Esophagus squamous epithelium (tissue), 4 donors: ENCODE results near the gene SIN3A.
"Not testable (repeated sequence)": the region's sequence is repeated elsewhere in the genome, so short reads cannot be mapped to it uniquely, and the experiment has no call there.

Experiments
- POLR2A ChIP-seq, 4 donors: fragments of 450-650 bp; IDR thresholded peaks; one replicate each; pipeline ENCODE4 v1.6.1; 2017; ENCODE audit warnings: antibody characterized with exemption in 4 of 4, mild to moderate bottlenecking in 4 of 4, moderate library complexity in 3 of 4
- TF ChIP-seq, protein P1 (sequence below), 6 experiments: fragments of 450-650 bp in 4 of 6; fragments of 200-600 bp in 2 of 6; sonication (generic) in 2 of 6; IDR thresholded peaks; one replicate each; pipeline ENCODE4 v1.5.1; 2016 to 2019; ENCODE audit warnings: antibody characterized with exemption in 6 of 6, mild to moderate bottlenecking in 4 of 6, moderate library complexity in 4 of 6

- TF ChIP-seq, protein P1, sequence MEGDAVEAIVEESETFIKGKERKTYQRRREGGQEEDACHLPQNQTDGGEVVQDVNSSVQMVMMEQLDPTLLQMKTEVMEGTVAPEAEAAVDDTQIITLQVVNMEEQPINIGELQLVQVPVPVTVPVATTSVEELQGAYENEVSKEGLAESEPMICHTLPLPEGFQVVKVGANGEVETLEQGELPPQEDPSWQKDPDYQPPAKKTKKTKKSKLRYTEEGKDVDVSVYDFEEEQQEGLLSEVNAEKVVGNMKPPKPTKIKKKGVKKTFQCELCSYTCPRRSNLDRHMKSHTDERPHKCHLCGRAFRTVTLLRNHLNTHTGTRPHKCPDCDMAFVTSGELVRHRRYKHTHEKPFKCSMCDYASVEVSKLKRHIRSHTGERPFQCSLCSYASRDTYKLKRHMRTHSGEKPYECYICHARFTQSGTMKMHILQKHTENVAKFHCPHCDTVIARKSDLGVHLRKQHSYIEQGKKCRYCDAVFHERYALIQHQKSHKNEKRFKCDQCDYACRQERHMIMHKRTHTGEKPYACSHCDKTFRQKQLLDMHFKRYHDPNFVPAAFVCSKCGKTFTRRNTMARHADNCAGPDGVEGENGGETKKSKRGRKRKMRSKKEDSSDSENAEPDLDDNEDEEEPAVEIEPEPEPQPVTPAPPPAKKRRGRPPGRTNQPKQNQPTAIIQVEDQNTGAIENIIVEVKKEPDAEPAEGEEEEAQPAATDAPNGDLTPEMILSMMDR (IDR thresholded peaks at IDR 0.05), result not testable (repeated sequence)
- TF ChIP-seq POLR2A (IDR thresholded peaks at IDR 0.05), result not testable (repeated sequence)
These were observed 102.2 kb downstream of the SIN3A start for GRCh38 chr15:75349351-75349669.
